KMS-11 (cell line): Measurements from ENCODE around the gene AGPAT2.

Experiments
- H2AFZ ChIP-seq: fragments of 200-600 bp; sonication (generic); 2 replicates; pipeline ENCODE4 v1.6.1; 2016; ENCODE audit warnings: antibody characterized with exemption, mixed run types, low read depth
- H3K27ac ChIP-seq: fragments of 200-600 bp; sonication (generic); 2 replicates; pipeline ENCODE4 v1.6.1; 2016; ENCODE audit warnings: mild to moderate bottlenecking, mixed run types
- H3K27me3 ChIP-seq: fragments of 200-600 bp; sonication (generic); 2 replicates; pipeline ENCODE4 v1.6.1; 2017; ENCODE audit warnings: mild to moderate bottlenecking, low read depth, mixed run types, moderate library complexity; ENCODE audit not compliant: insufficient read depth
- H3K36me3 ChIP-seq: fragments of 200-600 bp; sonication (generic); 2 replicates; pipeline ENCODE4 v1.6.1; 2017; ENCODE audit warnings: mild to moderate bottlenecking, mixed run types; ENCODE audit not compliant: insufficient read depth
- H3K4me1 ChIP-seq: fragments of 200-600 bp; sonication (generic); 2 replicates; pipeline ENCODE4 v1.6.1; 2016; ENCODE audit warnings: mild to moderate bottlenecking, low read depth, mixed run types; ENCODE audit not compliant: poor library complexity, severe bottlenecking
- H3K4me2 ChIP-seq: fragments of 200-600 bp; sonication (generic); 2 replicates; pipeline ENCODE4 v1.7.0; 2016; ENCODE audit warnings: mild to moderate bottlenecking, mixed run types
- H3K4me3 ChIP-seq: fragments of 200-600 bp; sonication (generic); IDR thresholded peaks from 2 replicates; pipeline ENCODE4 v1.6.1; 2017; ENCODE audit warnings: low read depth, low read length, mixed read lengths; ENCODE audit not compliant: insufficient read depth
- H3K79me2 ChIP-seq: fragments of 200-600 bp; sonication (generic); 2 replicates; pipeline ENCODE4 v1.6.1; 2016; ENCODE audit warnings: low read depth, mixed run types; ENCODE audit not compliant: insufficient read depth
- H3K9ac ChIP-seq: fragments of 200-600 bp; sonication (generic); 2 replicates; pipeline ENCODE4 v1.6.1; 2016; ENCODE audit warnings: mild to moderate bottlenecking, mixed run types
- H4K20me1 ChIP-seq: fragments of 200-600 bp; sonication (generic); 2 replicates; pipeline ENCODE4 v1.6.1; 2016; ENCODE audit warnings: mild to moderate bottlenecking, mixed run types; ENCODE audit not compliant: insufficient read depth
- TF ChIP-seq, protein P1 (sequence below): fragments of 200-600 bp; sonication (generic); conservative IDR thresholded peaks from 2 replicates; pipeline ENCODE4 v1.6.1; 2017; ENCODE audit warnings: low read depth, mild to moderate bottlenecking, antibody characterized with exemption, low read length, moderate library complexity, mixed read lengths

The AGPAT2 gene

DNA sequence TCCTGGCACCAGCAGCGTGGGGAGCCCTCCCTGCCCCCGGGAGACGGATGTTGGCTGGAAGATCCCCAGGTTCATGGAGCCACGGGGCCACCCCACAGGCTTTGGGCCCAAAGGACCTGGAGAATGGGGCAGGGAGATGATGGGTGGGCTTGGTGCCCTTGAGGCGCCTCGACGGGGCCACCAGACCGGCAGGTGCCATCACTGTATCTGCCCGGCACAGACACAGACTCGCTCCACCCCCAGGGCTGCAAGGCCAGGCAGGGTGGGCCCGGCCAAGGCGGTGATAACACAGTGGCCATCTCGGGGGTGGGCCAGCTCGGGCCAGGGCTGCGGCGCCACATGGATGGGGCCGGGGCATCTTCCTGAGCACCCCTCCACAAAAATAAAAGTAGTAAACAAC, 59.6 kb downstream of the AGPAT2 start:
- no peaks in the 10 kb centered on the region for H4K20me1 ChIP-seq
- H3K9ac ChIP-seq = no peak overlapping the region
- no peak overlapping the region for H3K4me3 ChIP-seq
- TF ChIP-seq, protein P1, sequence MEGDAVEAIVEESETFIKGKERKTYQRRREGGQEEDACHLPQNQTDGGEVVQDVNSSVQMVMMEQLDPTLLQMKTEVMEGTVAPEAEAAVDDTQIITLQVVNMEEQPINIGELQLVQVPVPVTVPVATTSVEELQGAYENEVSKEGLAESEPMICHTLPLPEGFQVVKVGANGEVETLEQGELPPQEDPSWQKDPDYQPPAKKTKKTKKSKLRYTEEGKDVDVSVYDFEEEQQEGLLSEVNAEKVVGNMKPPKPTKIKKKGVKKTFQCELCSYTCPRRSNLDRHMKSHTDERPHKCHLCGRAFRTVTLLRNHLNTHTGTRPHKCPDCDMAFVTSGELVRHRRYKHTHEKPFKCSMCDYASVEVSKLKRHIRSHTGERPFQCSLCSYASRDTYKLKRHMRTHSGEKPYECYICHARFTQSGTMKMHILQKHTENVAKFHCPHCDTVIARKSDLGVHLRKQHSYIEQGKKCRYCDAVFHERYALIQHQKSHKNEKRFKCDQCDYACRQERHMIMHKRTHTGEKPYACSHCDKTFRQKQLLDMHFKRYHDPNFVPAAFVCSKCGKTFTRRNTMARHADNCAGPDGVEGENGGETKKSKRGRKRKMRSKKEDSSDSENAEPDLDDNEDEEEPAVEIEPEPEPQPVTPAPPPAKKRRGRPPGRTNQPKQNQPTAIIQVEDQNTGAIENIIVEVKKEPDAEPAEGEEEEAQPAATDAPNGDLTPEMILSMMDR = no peak
- H3K79me2 ChIP-seq = no peaks in the 10 kb centered on the region
- H3K4me2 ChIP-seq = no peak overlapping the region
- H3K36me3 ChIP-seq = no peaks in the 10 kb centered on the region
- H2AFZ ChIP-seq = no peak overlapping the region
- H3K27me3 ChIP-seq = peaks cover 83% of the 10 kb centered on the region
- no peak overlapping the region for H3K27ac ChIP-seq
- no peaks in the 10 kb centered on the region for H3K4me1 ChIP-seq

DNA sequence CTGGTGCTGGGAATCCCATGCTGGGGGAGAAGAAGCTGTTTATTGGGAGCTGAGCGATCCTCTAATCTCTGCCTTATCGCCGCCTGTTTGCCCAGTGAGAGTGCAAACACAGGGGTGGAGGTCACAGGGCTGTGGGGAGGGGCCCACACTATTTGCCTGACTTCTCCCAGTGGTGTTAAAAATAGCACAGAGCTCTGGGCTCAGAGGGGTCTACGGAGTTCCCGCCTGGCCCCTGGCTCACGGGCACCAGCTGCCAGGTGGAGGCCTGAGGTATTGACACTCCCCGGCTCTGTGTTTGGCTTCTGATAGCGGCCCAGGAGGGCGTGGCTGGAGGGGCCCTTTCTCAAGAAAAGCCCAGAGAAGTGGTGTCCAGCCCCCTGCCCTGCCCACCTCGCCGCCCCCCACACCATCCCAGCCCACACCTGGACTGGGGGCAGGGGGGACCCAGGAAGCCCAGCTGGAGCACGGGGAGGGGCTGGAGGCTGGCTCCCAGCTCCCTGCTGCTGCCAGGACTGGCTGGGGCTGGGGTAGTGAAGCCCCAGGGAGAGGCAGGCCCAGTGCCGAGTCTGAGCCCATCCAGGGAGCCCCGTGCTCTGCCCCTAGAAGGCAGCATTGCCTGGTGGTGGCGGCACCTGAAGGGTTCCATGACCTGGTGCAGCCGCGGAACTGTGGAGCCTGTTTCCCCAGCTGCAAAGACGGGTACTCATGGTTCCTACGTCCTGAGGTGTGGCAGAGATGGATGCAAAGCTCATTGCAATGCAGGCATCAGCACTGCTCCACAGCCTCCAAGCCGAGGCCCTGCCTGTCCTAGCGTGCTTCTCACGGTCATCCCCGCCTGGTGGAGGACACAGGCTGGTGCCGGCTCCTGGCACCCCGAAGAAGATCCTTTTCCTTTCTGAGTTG, 60.3 kb downstream of the AGPAT2 start:
- no peak overlapping the region for H2AFZ ChIP-seq
- H3K4me1 ChIP-seq = no peaks in the 10 kb centered on the region
- H3K4me3 ChIP-seq = no peak overlapping the region
- H3K4me2 ChIP-seq = no peak overlapping the region
- H3K27me3 ChIP-seq = peaks cover 86% of the 10 kb centered on the region
- H3K36me3 ChIP-seq = no peaks in the 10 kb centered on the region
- no peak overlapping the region for H3K27ac ChIP-seq
- no peaks in the 10 kb centered on the region for H4K20me1 ChIP-seq
- H3K79me2 ChIP-seq = no peaks in the 10 kb centered on the region
- TF ChIP-seq, protein P1 = no peak
- no peak overlapping the region for H3K9ac ChIP-seq

DNA sequence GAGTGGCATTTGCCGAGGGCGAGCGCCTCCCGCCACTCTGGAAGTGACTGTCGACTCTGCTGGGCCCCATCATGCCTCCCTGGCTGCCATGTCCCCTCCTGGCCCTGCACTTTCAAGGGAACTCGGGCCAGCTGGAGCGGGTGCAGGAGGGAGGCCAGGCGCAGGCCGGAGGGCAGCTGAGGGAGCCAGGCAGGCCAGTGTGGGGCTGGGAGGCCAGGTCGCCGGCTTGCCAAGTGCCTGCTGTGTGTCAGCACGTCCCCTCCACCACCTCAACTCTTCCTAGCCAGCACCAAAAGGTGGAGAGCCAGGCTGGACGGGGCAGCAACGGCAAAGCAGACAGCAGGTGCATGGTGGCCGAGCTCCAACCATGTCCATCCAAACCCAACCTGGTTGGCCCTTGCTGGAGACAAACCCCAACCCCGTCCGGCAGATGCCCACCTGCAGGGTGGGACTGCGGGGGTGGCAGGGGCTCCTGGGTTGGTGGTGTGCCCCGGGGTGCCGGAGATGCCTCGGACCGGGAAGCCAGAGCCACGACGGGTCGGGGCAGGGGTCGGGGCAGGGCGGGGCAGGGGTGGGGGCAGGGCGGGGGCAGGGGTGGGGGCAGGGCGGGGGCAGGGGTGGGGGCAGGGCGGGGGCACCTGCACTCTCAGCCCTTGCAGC, 61.1 kb downstream of the AGPAT2 start:
- no peak overlapping the region for H2AFZ ChIP-seq
- H3K4me3 ChIP-seq = no peak overlapping the region
- no peaks in the 10 kb centered on the region for H4K20me1 ChIP-seq
- H3K4me1 ChIP-seq = no peaks in the 10 kb centered on the region
- H3K36me3 ChIP-seq = no peaks in the 10 kb centered on the region
- peaks cover 89% of the 10 kb centered on the region for H3K27me3 ChIP-seq
- TF ChIP-seq, protein P1 = no peak
- no peak overlapping the region for H3K27ac ChIP-seq
- no peak overlapping the region for H3K9ac ChIP-seq
- H3K4me2 ChIP-seq = no peak overlapping the region
- H3K79me2 ChIP-seq = no peaks in the 10 kb centered on the region

DNA sequence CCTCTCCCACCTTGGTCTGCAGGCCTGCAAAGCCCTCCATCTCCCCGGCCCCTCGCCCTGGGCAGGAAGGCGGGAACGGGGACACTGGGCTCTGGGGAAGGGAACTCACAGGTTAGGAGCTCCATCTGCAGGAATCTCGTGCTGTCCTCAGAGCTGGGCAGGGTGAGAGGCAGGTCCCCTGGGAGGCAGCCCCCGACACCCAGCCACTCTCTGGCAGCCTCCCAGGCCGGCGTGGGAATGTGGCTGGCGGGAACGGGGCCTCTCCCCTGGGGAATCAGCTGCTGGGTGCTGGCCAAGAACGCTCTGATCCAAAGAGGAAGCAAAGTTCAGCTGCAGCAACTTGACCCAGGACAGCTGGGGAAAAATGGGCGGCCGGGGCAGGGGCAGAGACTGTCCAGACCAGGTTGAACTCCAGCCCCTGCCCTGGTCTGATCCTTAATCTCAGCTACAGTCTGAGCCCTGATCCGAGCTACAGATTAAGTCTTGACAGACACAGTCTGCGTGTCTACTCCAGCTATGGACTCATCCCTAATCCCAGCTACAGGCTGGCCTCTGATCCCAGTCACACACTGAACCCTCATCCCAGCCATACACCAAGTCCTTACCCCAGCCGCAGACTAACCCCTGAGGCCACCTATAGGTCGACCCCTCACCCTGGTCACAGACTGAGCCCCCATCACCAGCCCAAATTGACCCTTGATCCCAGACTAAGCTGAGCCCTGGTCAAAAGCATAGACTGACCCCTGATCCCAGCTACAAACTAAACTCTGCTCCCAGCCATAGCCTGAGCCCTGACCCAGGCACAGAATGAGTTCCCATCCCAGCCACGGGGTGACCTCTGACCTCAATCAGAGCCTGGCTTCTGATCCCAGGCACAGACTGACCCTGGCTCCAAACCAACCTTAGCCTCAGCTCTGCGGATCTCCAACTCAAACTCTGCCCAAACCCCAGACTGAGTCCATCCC, 61.9 kb downstream of the AGPAT2 start:
- no peak overlapping the region for H3K27ac ChIP-seq
- no peak overlapping the region for H2AFZ ChIP-seq
- no peaks in the 10 kb centered on the region for H4K20me1 ChIP-seq
- no peaks in the 10 kb centered on the region for H3K36me3 ChIP-seq
- no peaks in the 10 kb centered on the region for H3K4me1 ChIP-seq
- no peak overlapping the region for H3K4me3 ChIP-seq
- H3K79me2 ChIP-seq = no peaks in the 10 kb centered on the region
- H3K9ac ChIP-seq = no peak overlapping the region
- TF ChIP-seq, protein P1 = no peak
- H3K4me2 ChIP-seq = no peak overlapping the region
- H3K27me3 ChIP-seq = peaks cover 97% of the 10 kb centered on the region
